HG03558 (cell line): Measurements from ENCODE around the gene HECTD4.

Experiments
- ATAC-seq: cut with Tn5 transposase; IDR thresholded peaks from one replicate; pipeline ENCODE4 v1.9.1; 2021; ENCODE audit warnings: moderate number of reproducible peaks; ENCODE audit not compliant: unreplicated experiment; ENCODE audit errors: extremely low read depth

The HECTD4 gene

GRCh38 chr12:112327209-112327938 lies 54.9 kb downstream of the HECTD4 start:
- ATAC-seq, result no peak

DNA sequence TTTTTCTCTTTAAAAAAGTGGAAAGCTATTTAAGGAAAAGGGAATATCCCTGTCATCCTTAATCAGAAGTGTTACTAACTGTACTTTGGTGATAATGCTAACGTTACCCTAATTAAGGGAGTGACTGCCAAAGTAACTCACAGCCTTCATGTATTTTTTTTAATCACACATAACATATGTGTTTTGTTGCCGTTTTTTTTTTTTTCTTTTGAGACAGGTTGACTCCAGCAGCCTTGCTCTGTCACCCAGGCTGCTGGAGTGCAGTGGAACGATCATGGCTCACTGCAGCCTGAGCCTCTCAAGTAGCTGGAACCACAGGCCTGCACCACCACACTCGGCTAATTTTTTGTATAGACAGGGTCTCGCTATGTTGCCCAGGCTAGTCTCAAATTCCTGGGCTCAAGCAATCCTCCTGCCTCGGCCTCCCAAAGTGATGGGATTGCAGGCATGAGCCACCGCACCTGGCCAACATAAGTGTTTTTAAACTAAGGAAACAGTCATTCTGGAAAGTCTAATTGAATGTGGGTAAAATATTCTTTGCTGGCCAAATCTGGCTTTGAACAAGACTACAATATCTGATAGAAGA lies 56.5 kb downstream of the HECTD4 start:
- ATAC-seq, result no peak

GRCh38 chr12:112325157-112325556 lies 57.1 kb downstream of the HECTD4 start:
- no peak for ATAC-seq

GRCh38 chr12:112322882-112323547 lies 59.2 kb downstream of the HECTD4 start:
- ATAC-seq, result no peak

GRCh38 chr12:112322441-112322840 lies 59.8 kb downstream of the HECTD4 start:
- no peak for ATAC-seq

DNA sequence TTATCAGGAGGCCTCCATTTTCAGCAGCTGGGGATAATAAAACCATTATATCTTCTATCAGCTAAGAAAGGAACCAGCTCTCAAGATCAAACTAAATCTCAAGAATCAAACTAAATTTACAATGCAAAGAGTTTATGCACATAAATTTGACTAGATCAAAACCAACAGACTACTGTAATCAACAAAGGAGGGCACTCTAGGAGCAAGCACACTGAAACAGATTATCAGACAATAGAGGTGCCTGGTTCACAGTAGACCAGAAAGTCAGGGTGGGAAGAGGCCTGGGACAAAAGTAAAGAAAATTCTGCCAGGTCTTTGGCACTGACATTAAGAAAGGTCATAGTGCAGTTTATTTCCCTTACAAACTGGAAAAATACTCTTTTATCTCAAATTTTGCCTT lies 61.0 kb downstream of the HECTD4 start:
- no peak for ATAC-seq

DNA sequence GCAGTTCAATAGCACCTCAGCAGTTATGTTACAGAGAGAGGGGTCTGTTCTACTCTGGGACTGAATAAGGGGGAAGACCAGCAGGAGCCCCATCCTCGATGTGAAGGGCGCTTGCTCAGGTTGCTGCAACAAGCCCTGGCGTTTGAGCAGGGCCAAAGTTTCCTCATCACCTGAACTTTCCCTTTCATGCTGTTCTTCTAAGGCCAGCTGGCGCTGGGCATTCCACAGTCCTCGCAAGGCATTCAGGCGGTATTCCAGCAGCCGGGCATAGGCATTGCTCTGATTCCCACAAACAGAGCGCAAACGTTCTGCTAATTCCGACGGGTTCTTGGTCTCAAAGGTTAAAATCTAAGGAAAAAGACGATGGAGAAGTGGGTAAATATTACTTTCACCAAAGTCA lies 62.8 kb downstream of the HECTD4 start:
- ATAC-seq, result no peak

DNA sequence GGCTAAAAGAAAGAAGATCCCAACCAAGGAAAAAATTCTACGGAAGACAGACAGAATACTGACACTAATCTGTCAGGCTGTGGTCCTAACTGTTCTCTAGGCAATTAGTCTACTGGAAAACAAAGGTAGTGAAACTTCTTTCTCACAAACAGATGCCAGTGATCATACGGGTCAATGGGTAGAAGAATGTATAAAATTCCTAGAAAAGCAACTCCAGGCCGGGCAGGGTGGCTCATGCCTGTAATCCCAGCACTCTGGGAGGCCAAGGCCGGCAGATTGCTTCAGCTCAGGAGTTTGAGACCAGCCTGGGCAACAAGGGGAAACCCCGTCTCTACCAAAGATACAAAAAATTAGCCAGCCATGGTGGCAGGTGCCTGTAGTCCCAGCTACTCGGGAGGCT lies 64.8 kb downstream of the HECTD4 start:
- no peak for ATAC-seq

- no peak for ATAC-seq
Measured at GRCh38 chr12:112314981-112315380, 67.2 kb downstream of the HECTD4 start.

DNA sequence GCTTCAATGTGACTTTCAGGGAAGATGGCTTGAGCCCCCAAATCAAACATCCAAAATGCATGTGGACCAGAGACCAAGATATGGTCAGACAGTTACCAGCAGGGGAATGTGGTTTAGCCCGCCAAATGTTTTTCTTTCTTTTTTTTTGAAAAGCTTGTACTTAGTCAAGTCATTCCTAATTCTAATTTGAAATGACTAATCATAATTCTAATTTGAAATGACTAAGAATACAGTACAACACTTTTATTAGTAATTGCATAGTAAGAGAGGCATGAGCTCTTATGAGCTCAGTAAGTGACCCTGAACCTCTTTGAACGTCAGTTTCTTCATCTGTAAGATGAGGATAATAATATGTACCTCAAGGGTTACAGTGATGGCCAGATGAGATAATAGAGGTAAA lies 72.4 kb downstream of the HECTD4 start:
- no peak for ATAC-seq

- no peak for ATAC-seq
Measured at GRCh38 chr12:112308652-112309051, 73.6 kb downstream of the HECTD4 start.

DNA sequence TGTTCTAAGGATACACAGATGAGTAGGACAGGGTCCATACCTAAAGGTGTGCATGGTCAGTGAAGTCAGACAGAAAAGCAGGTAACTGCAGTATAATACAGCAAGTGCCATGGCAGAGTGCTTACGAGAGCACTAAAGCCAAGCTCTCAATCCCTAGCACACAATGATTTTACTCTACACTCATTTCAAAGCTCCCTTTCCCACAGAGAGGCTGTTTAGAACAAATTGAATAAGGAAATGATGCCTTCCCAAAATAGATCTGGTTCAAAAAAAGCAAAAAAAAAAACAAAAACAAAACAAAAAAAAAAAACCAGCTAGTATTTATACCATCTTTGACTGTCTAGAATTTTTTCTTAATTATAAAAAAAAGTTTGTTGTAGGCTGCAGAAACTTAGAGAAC lies 74.1 kb downstream of the HECTD4 start:
- no peak for ATAC-seq

DNA sequence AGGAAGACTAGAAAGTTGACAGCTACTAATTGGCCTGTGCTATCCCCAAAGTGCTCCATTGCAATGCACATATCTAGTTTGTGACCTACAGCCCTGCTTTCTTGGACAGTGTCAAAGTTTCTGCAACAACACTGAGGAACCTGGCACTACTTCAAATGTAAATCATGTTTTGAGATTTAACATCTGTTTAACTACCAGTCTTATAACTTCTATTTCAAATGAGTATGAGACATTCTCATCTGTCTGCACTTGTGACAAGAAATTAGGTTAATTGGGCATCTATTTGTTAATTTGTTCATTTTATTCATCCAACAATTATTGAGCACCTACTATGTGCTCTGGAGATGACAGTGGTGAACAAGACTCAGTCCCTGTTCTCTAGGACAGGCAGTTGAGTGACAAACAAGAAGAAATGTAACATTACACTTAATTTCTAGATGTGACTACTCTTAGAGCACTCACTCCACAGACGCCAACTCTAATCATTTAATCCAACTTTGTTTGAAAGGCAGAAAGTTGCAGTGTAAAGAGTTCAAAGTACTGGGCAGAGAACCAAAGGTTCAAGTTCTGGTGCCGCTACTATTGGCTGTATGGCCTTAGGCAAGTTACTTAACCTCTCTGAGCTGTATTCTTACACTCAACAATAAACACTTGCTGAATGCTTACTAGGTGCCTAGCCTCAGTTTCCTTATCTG lies 74.8 kb downstream of the HECTD4 start:
- no peak for ATAC-seq

- no peak for ATAC-seq
Measured at GRCh38 chr12:112305951-112306350, 76.3 kb downstream of the HECTD4 start.

DNA sequence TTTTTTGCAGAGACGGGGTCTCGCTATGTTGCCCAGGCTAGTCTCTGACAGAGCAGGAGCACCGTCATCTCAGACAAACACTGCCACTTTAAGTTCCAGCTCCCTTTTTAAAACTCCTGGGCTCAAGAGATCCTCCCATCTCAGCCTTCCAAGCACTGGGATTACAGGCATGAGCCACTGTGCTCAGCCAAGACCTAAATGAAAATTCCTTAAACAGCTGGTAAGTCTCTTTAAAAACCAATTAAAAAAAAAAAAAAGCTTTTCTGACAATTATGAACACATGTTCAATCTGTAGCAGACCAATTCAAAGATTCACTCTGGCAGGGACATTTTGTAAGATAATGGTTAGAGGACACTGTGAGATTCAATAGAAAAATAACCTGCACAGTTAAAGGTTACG lies 77.8 kb downstream of the HECTD4 start:
- no peak for ATAC-seq

GRCh38 chr12:112303799-112304198 lies 78.4 kb downstream of the HECTD4 start:
- no peak for ATAC-seq

DNA sequence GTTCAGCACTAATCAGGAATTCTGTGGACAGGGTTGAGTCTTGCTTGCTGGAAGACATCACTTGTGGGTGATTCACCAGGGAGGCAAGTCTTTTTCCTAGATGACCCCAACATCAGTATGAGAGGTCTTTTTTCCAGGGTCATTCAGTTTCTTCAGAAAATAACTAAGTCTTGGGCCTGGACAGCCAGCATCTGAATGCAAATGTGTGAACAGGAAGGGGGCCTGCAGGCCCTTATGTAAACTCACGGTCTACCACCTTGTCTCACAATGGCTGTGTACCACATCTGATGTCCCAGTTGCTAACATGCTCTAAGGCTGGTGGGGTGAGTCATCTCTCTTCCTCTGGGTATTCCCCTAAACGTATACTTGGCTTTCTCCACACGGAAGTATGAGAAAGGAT lies 79.2 kb downstream of the HECTD4 start:
- peak; percentile 97 for ATAC-seq

DNA sequence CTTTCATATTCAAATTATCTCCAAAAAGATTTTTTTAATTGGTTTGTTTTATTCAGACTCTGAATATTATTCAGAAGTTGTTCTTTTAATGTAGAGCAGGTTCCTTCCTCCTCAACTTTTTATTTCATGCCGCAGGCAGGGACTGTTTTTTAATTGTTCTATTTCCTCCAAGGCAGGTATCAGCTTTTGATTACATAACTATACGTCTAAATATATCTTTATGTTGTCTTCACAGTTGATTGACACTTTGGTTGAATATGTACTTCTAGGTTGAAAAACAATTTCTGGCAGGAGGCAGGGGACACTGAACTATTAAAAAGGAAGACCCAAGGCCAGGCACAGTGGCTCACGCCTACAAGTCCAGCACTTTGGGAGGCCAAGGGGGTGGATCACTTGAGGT lies 82.5 kb downstream of the HECTD4 start:
- ATAC-seq, result no peak

DNA sequence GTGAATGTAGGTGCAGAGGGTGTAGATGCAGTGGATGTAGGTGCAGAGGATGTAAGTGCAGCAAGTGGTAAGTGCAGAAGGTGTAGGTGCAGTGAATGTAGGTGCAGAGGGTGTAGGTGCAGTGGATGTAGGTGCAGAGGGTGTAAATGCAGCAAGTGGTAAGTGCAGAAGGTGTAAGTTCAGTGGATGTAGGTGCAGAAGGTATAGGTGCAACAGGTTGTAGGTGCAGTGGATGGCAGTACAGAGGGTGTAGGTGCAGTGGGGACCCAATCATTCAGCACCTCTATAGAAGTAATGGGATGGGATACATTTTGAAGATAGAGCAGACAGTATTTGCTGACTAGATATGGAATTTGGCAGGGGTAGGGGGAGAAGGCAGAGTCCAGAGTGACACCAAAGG lies 85.0 kb downstream of the HECTD4 start:
- ATAC-seq, result no peak

- ATAC-seq, result no peak
Measured at GRCh38 chr12:112296183-112296582, 86.0 kb downstream of the HECTD4 start.

DNA sequence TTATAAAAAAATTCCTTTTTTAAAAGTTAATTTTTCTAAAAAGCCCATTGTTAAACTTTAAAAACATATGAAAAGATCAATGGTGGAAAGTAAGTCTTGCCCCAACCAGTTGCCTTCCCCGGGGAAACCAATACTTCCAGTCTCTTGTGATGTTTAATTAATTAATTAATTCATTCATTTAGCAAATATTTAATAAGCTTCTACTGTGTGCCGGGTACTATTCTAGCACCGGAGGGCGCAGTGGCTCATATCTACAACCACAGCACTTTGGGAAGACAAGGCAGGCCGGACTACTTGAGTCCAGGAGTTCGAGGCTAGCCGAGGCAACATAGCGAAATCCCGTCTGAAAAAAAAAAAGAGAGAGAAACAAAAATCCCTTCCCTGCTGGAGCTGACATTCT lies 87.4 kb downstream of the HECTD4 start:
- no peak for ATAC-seq
